Measurements from ENCODE around the gene MBTPS1.
"Not testable (repeated sequence)": the region's sequence is repeated elsewhere in the genome, so short reads cannot be mapped to it uniquely, and the experiment has no call there.

MBTPS1 gene

GRCh38 chr16:84136331-84137125 is 19.8 kb upstream of the MBTPS1 start:
- H3K4me3 ChIP-seq (ENCODE audit: low read depth in 1 of 2, low read length in 2 of 2) = no peak overlapping the region
- H3K27me3 ChIP-seq (ENCODE audit: control insufficient read depth in 1 of 2, insufficient read depth in 2 of 2, low read length in 2 of 2) = no peaks in the 10 kb centered on the region
- H3K27ac ChIP-seq (ENCODE audit: low read depth, low read length) = no peak overlapping the region
- H3K4me1 ChIP-seq (ENCODE audit: insufficient read depth, low read length) = no peaks in the 10 kb centered on the region
- no peaks in the 10 kb centered on the region for H3K9me3 ChIP-seq (ENCODE audit: low read length)
- H3K36me3 ChIP-seq (ENCODE audit: insufficient read depth, low read length) = no peaks in the 10 kb centered on the region
- H3K9ac ChIP-seq (ENCODE audit: low read length) = no peak overlapping the region

- Histone ChIP-seq H3K27ac (ENCODE audit: low read depth, low read length) (no peak overlapping the region), H3K4me3 (ENCODE audit: low read depth in 1 of 2, low read length in 2 of 2) (no peak overlapping the region), H3K9ac (ENCODE audit: low read length) (no peak overlapping the region), H3K36me3 (ENCODE audit: insufficient read depth, low read length) (peaks cover 6% of the 10 kb centered on the region), H3K4me1 (ENCODE audit: insufficient read depth, low read length) (no peaks in the 10 kb centered on the region), H3K27me3 (ENCODE audit: control insufficient read depth in 1 of 2, insufficient read depth in 2 of 2, low read length in 2 of 2) (no peaks in the 10 kb centered on the region), H3K9me3 (ENCODE audit: low read length) (no peaks in the 10 kb centered on the region)
Observed at GRCh38 chr16:84132527-84133285, 16.0 kb upstream of the MBTPS1 start.

- Histone ChIP-seq H3K36me3 (ENCODE audit: insufficient read depth, low read length) (peaks cover 12% of the 10 kb centered on the region), H3K4me1 (ENCODE audit: insufficient read depth, low read length) (no peaks in the 10 kb centered on the region), H3K9me3 (ENCODE audit: low read length) (no peaks in the 10 kb centered on the region), H3K27ac (ENCODE audit: low read depth, low read length) (no peak overlapping the region), H3K4me3 (ENCODE audit: low read depth in 1 of 2, low read length in 2 of 2) (no peak overlapping the region), H3K27me3 (ENCODE audit: control insufficient read depth in 1 of 2, insufficient read depth in 2 of 2, low read length in 2 of 2) (no peaks in the 10 kb centered on the region), H3K9ac (ENCODE audit: low read length) (no peak overlapping the region)
Observed at GRCh38 chr16:84131117-84131516, 14.4 kb upstream of the MBTPS1 start.

- H3K4me1 ChIP-seq (ENCODE audit: insufficient read depth, low read length) = no peaks in the 10 kb centered on the region
- H3K9me3 ChIP-seq (ENCODE audit: low read length) = no peaks in the 10 kb centered on the region
- no peaks in the 10 kb centered on the region for H3K27me3 ChIP-seq (ENCODE audit: control insufficient read depth in 1 of 2, insufficient read depth in 2 of 2, low read length in 2 of 2)
- no peak overlapping the region for H3K4me3 ChIP-seq (ENCODE audit: low read depth in 1 of 2, low read length in 2 of 2)
- H3K36me3 ChIP-seq (ENCODE audit: insufficient read depth, low read length) = peaks cover 28% of the 10 kb centered on the region
- no peak overlapping the region for H3K27ac ChIP-seq (ENCODE audit: low read depth, low read length)
- H3K9ac ChIP-seq (ENCODE audit: low read length) = no peak overlapping the region
Observed at GRCh38 chr16:84124257-84125073, 7.7 kb upstream of the MBTPS1 start.

- no peak overlapping the region for H3K27ac ChIP-seq (ENCODE audit: low read depth, low read length)
- H3K27me3 ChIP-seq (ENCODE audit: control insufficient read depth in 1 of 2, insufficient read depth in 2 of 2, low read length in 2 of 2) = no peaks in the 10 kb centered on the region
- peaks cover 19% of the 10 kb centered on the region for H3K36me3 ChIP-seq (ENCODE audit: insufficient read depth, low read length)
- H3K4me1 ChIP-seq (ENCODE audit: insufficient read depth, low read length) = peaks cover 6% of the 10 kb centered on the region
- no peaks in the 10 kb centered on the region for H3K9me3 ChIP-seq (ENCODE audit: low read length)
- no peak overlapping the region for H3K4me3 ChIP-seq (ENCODE audit: low read depth in 1 of 2, low read length in 2 of 2)
- H3K9ac ChIP-seq (ENCODE audit: low read length) = no peak overlapping the region
Observed at GRCh38 chr16:84121007-84121406, 4.3 kb upstream of the MBTPS1 start.

GRCh38 chr16:84120023-84120422 is 3.3 kb upstream of the MBTPS1 start:
- peaks cover 15% of the 10 kb centered on the region for H3K4me1 ChIP-seq (ENCODE audit: insufficient read depth, low read length)
- H3K9ac ChIP-seq (ENCODE audit: low read length) = no peak overlapping the region
- no peak overlapping the region for H3K27ac ChIP-seq (ENCODE audit: low read depth, low read length)
- H3K9me3 ChIP-seq (ENCODE audit: low read length) = no peaks in the 10 kb centered on the region
- H3K4me3 ChIP-seq (ENCODE audit: low read depth in 1 of 2, low read length in 2 of 2) = no peak overlapping the region
- H3K27me3 ChIP-seq (ENCODE audit: control insufficient read depth in 1 of 2, insufficient read depth in 2 of 2, low read length in 2 of 2) = no peaks in the 10 kb centered on the region
- peaks cover 18% of the 10 kb centered on the region for H3K36me3 ChIP-seq (ENCODE audit: insufficient read depth, low read length)

GRCh38 chr16:84119368-84119767 is 2.6 kb upstream of the MBTPS1 start:
- peaks cover 16% of the 10 kb centered on the region for H3K4me1 ChIP-seq (ENCODE audit: insufficient read depth, low read length)
- H3K27me3 ChIP-seq (ENCODE audit: control insufficient read depth in 1 of 2, insufficient read depth in 2 of 2, low read length in 2 of 2) = no peaks in the 10 kb centered on the region
- peaks cover 14% of the 10 kb centered on the region for H3K36me3 ChIP-seq (ENCODE audit: insufficient read depth, low read length)
- no peak overlapping the region for H3K4me3 ChIP-seq (ENCODE audit: low read depth in 1 of 2, low read length in 2 of 2)
- H3K9me3 ChIP-seq (ENCODE audit: low read length) = no peaks in the 10 kb centered on the region
- H3K27ac ChIP-seq (ENCODE audit: low read depth, low read length) = no peak overlapping the region
- H3K9ac ChIP-seq (ENCODE audit: low read length) = no peak overlapping the region

- H3K36me3 ChIP-seq (ENCODE audit: insufficient read depth, low read length); H3K9me3 ChIP-seq (ENCODE audit: low read length); H3K4me3 ChIP-seq (ENCODE audit: low read depth in 1 of 2, low read length in 2 of 2); H3K9ac ChIP-seq (ENCODE audit: low read length); H3K27ac ChIP-seq (ENCODE audit: low read depth, low read length); H3K27me3 ChIP-seq (ENCODE audit: control insufficient read depth in 1 of 2, insufficient read depth in 2 of 2, low read length in 2 of 2): not testable (repeated sequence)
- H3K4me1 ChIP-seq (ENCODE audit: insufficient read depth, low read length) = peaks cover 16% of the 10 kb centered on the region
Observed at GRCh38 chr16:84118315-84118714, 1.6 kb upstream of the MBTPS1 start.

GRCh38 chr16:84117494-84117843 is 727 bp upstream of the MBTPS1 start:
- Histone ChIP-seq H3K27ac (ENCODE audit: low read depth, low read length) (peak overlapping the region; percentile 90), H3K9ac (ENCODE audit: low read length) (peak overlapping the region; percentile 80), H3K4me3 (ENCODE audit: low read depth in 1 of 2, low read length in 2 of 2) (peak overlapping the region; percentile 94 to 95), H3K9me3 (ENCODE audit: low read length) (no peaks in the 10 kb centered on the region), H3K36me3 (ENCODE audit: insufficient read depth, low read length) (no peaks in the 10 kb centered on the region), H3K27me3 (ENCODE audit: control insufficient read depth in 1 of 2, insufficient read depth in 2 of 2, low read length in 2 of 2) (no peaks in the 10 kb centered on the region), H3K4me1 (ENCODE audit: insufficient read depth, low read length) (peaks cover 16% of the 10 kb centered on the region)

GRCh38 chr16:84115919-84116719 is 623 bp downstream of the MBTPS1 start:
- Histone ChIP-seq H3K4me1 (ENCODE audit: insufficient read depth, low read length) (peaks cover 16% of the 10 kb centered on the region), H3K4me3 (ENCODE audit: low read depth in 1 of 2, low read length in 2 of 2) (peak overlapping the region; percentile 94 to 95)

GRCh38 chr16:84111949-84112348 is 4.8 kb downstream of the MBTPS1 start:
- not testable (repeated sequence) for H3K36me3 ChIP-seq (ENCODE audit: insufficient read depth, low read length); H3K9me3 ChIP-seq (ENCODE audit: low read length); H3K27me3 ChIP-seq (ENCODE audit: control insufficient read depth in 1 of 2, insufficient read depth in 2 of 2, low read length in 2 of 2); H3K4me3 ChIP-seq (ENCODE audit: low read depth in 1 of 2, low read length in 2 of 2); H3K9ac ChIP-seq (ENCODE audit: low read length); H3K27ac ChIP-seq (ENCODE audit: low read depth, low read length)
- peaks cover 15% of the 10 kb centered on the region for H3K4me1 ChIP-seq (ENCODE audit: insufficient read depth, low read length)

More at GRCh38 chr16:84115919-84116719, 623 bp downstream of the MBTPS1 start:
- Histone ChIP-seq H3K9me3 (ENCODE audit: low read length) (no peaks in the 10 kb centered on the region), H3K9ac (ENCODE audit: low read length) (peak overlapping the region; percentile 78), H3K36me3 (ENCODE audit: insufficient read depth, low read length) (no peaks in the 10 kb centered on the region), H3K27me3 (ENCODE audit: control insufficient read depth in 1 of 2, insufficient read depth in 2 of 2, low read length in 2 of 2) (no peaks in the 10 kb centered on the region), H3K27ac (ENCODE audit: low read depth, low read length) (peak overlapping the region; percentile 90)

All from muscle layer of colon (tissue), 2 donors.